H54 (cell line): ENCODE results near the gene KLHL29.

Experiments
- DNase-seq: peaks from one replicate; pipeline ENCODE4 v3.0.0; 2011; ENCODE audit warnings: low spot score, mixed read lengths; ENCODE audit not compliant: insufficient read length
- FAIRE-seq: peaks from 3 replicates; lab custom pipeline; 2011; peaks lifted over from hg19 to GRCh38; lab: Jason Lieb, UNC
- POLR2A ChIP-seq: IDR thresholded peaks from 2 replicates; pipeline ENCODE4 v1.6.1; 2011; ENCODE audit warnings: low read depth, mild to moderate bottlenecking, low read length

KLHL29 gene

DNA sequence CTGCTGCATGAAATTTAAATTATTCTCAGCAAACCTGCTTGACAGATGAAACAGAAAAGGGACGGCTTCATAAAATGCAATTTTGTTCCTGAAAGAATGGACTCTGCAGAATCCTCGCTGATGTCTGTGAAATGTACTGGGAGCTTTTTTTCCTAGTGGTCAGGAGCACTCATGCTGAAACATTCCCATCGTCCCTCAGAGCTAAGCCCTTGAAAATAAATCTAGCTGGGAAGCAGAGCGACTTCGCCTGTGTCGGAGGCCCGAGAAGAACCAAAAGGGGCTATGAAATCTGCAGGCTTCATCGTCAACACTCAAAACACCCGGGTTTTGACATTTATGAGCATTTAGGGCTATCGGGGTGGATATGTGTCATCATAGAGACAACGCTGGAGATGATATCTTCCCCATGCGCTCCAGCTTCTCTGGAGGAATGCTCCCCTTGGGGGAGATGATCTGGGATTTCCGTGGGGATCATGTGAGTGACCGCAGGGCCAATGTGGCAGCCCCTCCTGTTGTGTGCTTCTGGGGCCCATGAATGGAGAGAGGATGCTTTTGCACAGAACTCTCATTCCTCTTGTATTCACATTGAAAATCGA, 182.3 kb downstream of the KLHL29 start:
- no peak for TF ChIP-seq POLR2A
- no peak for FAIRE-seq
- no peak for DNase-seq

DNA sequence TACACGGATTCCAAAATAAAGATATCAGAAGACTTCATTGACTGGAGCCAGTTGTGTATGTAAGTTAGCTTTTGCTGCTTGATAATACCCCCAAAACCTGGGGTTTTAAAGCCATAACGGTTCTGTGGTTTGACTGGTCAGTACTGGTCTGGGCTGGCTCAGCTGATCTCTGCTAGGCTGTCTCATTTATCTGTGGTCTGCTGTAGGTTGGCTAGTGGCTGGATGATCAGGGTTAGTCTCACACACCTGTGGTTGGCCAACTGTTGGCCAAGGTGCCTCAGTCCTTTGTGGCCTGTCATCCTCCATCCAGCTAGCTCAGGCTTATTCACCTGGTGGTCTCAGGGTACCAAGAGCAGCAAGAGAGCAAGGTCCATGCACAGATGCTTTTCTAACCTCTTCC, 183.2 kb downstream of the KLHL29 start:
- DNase-seq (no peak), FAIRE-seq (no peak)
- no peak for TF ChIP-seq POLR2A

DNA sequence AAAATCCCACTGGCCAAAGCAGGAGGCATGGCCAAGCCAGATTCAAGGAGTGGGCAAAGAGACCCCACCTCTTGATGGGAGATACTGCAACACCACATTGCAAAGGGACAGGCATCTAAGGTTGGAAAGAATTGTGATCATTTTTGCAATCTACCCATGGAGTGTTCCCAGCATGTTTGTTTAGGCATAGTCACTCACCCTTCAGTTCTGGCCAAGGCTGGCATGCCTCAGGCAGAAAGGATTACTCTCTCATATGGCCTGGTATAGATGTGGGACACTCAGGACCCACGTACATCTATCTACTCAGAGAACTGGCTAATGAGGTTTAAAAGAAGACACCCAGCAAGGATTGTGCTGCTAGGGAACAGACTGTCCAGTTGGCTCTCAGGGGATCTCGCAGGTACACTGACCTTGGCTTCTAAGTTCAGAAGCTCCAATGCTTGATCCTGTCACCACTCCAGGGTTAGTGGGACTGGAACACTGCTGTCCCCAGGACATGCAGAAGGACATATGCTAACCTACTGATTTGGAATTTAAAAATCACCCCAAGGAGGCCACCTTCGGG, 183.7 kb downstream of the KLHL29 start:
- DNase-seq (no peak), FAIRE-seq (no peak)
- no peak for TF ChIP-seq POLR2A

DNA sequence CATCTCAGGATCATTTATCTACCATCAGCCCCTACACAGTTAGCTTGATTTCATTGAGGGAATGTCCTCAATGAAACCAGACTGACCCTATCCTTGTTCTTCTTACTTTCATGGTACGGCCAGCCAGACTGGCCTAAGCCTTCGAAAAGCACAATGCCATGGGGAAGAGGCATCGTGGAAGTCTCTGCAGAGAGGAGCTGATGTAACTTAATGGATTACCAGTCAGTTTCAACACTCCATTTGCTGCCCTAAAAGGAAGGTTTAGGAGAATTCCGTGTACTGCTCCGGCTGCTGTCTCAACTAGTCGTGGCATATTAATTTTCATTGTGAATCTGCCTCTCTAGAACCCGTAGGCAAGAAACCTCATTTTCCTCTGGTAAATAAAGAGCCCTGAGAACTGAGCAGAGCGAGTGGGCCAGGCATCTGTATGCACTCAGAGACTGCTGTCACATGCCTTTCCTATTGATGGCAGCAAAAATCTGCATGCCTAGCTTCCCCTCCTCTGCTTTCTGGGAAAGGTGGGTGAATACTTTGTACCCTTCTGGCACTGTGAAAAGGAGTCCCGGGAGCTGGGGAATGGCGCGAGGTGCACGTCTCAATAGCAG, 184.9 kb downstream of the KLHL29 start:
- no peak for TF ChIP-seq POLR2A
- DNase-seq: no peak
- no peak for FAIRE-seq

DNA sequence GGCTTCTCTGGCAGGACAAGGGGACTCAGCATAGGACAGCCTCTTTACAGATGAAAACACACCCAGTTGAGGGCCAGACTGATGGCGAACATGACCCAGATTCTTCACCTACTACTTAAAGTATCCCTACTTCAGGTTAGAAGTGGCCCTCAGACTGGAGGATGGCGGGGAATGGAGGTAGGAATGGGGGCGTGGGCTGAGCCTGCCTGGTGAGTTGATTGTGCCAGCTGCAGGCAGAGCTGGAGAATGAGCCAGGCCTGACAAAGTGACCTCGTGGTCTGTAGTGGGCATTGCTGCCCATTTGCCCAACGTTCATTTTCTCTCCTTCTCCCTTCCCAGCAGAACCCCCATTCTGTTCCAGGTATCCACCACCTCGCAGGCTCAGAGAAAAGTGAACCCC, 186.1 kb downstream of the KLHL29 start:
- DNase-seq (no peak), FAIRE-seq (no peak)
- no peak for TF ChIP-seq POLR2A

DNA sequence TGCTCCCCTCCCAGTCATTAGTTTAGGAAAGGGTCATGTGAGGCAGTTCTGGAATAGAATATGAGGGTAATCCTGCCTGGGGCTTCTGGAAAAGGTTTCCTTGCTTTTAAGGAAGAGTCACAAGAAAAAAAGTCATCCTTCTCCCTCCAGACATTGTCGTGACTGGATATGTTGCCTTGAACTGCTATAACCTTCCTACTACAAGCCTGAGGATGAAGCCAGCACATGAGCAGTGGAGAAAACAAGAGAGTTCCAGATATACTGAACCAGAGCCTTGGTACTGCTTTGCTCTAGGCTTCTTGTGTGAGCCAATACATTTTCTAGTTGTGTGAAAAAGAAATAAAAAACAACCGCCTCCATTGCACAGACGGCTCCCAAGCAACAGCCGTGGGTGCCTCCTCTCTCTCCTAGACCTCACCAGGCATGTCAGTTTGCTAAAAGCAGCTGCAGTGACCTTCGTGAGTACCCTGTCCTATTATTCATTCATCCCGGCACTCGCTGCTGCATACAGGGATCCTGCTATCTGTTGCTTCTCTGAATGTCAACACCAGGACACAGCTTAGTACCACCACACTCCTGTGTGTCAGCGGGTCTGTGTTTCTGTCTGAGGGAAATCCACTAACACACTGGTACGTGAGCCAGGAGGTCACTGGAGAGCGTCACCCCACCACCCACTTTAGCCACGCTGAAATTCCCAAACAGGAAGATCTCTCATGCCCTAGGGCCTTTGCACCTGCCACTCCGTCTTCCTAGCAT, 186.7 kb downstream of the KLHL29 start:
- DNase-seq (no peak), FAIRE-seq (no peak)
- no peak for TF ChIP-seq POLR2A

DNA sequence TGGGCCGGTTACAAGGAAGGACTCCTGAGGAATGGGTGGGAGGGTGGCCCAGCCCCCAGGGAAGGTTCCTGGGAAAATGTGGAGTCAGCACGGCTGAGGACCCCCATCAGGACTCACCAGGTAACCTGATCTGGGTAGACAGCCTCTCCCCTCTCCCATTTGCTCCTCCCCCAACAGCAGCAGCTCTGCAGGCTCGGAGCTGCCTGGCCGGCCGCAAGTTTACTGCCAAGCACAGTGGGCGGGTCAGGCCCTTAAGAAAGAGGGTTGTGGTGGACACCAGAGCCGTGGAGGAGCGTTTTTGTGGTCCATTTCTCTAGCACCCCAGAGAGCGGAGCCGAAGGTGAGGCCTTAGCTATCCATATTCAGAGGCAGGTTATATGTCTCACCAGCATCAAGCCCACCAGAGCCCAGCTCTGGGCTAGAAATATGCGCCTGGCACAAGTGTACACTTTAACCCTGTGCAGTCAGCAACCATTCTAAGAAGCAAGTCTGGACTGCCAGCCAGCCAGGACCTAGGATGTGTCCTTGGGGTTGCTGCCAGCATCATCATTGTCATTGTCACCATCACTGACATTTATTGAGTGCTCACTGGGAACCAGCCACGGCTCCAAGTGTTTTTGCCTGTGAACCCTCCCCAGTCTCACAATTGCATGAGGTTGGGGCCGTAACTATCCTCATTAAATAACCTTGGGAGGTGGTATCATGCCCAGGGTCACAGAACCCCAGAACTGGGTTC, 190.1 kb downstream of the KLHL29 start:
- DNase-seq (no peak), FAIRE-seq (no peak)
- no peak for TF ChIP-seq POLR2A

DNA sequence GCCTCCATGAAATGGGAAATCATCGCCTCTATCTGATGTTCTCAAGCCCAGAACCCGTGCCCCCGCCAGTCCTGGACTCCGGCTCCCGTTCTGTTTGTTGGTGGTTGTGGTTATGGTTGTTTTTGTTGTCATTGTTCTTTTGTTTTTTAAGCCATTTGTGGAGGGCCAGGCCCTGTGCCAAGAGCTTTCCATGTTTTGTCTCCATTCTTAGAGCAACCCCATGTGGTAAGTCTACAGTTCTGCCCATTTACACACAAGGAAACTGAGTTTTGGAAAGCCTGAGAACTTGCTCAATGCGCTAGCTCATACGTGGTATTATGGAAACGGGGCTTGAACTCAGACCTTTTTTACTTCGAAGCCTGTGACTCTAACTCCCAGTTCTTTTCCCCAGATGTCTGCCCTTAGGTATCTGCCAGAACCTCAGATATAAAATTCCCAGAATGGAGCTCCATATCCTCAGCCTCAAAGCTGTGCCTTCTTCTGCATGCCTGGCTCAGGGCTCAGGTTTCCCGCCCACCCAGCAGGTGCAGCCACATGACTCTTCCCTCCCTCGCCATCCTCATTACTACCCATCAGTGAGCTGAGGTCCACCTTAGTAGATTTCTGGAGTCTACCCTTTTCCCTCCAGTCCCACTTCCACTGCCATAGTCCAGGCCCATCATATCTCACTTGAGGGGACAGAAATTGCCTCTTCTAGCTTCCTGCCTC, 194.1 kb downstream of the KLHL29 start:
- no peak for FAIRE-seq
- DNase-seq: no peak
- TF ChIP-seq POLR2A: no peak

DNA sequence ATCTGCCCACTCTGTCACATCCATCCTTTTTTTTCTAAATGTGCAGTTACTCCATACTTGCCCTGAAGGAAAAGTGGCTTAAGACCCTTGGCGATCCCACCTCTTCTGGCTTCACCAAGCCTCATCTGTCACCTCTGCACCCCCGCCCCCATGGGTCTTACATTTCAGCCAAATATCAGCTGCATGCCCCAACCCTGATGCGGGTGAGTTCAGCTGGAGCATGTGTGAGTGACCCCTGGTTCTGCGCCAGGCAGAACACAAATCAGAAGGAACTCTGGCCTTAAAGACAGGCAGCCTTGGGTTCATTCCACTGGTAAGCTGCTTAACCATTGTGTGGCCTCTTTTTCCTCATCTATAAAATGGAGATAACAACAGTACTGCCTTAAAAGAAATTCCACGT, 194.7 kb downstream of the KLHL29 start:
- no peak for TF ChIP-seq POLR2A
- DNase-seq (no peak), FAIRE-seq (no peak)

DNA sequence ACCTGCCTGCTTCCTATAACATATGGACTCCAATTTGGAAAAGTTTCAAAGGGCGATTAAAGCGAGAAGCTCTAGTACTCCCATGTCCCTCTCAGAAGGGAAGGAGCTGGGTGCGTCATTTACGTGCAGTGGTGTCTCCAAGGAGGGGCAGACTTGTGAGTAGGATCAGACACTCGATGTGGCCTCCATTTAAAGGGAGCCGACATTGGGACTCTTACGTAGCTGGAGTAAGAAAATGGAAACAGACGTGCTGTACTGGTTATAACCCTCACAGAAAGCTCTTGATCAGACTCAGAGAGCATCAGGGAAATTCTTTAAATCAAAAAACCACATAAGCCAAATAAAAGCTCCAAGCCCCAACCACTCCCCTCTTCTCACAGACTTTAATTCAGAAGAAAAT, 198.5 kb downstream of the KLHL29 start:
- no peak for DNase-seq
- TF ChIP-seq POLR2A: no peak
- FAIRE-seq: no peak

DNA sequence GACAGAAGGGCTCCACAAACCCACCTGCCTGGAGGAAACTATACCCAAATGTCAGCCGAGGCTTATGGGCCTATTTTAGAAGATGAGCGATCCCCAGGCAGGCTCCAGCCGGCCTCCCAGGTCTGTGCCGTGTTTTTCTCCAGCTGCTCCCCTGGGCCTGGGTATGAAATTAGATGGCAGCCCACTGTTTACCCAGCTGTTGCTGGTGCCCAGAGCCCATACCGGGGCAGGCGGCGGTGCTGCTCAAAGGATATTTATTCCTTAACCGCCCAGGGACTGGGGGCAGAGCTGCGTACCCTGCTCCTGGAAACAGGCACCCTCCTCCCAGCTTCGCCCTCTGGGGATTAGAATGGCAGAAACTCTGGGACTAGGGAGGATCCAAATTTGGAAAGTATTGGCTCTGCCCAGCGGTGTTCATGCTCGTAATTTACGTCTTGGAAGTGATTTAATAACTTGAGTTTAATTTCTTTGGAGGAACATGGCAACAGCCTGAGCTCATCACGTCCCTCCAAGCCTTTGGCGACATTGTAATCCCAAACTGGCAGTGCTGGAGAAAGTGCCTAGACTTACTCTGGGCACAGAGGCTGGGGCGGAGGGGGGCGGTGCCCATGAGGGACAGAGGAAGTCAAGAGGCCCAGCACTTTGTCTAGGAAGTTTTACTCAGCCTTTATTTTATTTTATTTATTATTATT, 199.2 kb downstream of the KLHL29 start:
- FAIRE-seq (no peak), DNase-seq (no peak)
- TF ChIP-seq POLR2A: no peak

DNA sequence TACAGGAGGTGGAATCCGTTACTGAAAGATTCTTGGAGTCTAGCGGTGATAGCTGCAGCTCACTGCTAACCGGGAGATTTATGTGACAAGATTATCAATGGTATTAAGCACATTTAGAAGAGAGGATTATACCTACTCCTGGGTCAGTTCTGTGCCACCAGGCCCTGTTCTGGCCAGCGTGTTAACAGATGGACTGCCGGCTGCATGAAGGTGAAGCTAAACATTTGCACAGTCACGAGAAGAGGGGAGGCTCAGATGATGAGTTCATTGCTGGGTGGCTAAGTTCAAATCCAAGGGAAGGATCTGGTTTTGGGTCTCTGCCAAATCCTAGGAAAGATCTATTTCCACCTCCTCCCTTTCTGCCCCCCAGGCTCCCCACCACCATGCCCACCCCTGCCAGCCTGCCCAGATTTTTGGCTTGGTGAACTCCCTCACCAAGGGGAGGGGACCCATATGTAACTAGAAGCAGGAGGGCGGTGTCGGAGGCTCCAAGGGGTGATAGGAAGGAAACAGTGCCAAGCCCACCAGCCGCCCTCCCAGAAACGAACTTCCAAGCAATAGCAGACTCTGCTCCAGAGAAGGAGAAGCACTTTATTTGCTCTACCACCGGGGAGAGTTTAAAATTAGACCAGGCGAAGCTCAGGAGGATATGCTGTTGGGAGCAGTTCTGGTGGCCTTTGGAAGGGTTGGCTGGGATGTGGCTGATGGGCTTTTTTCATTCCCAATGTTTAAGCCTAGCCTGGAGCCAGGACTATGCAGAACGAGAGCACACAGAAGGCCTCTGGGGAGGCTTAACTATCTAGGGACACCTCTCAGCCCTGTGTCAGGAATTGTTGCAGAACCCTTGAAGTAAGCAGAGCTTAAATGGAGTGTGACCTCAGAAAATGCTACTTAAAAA, 200.5 kb downstream of the KLHL29 start:
- DNase-seq (no peak), FAIRE-seq (no peak)
- no peak for TF ChIP-seq POLR2A
